A673 (cell line): ENCODE data around the gene KCNQ1. TPM values are rescaled to one million over a fixed set of nuclear protein-coding genes. Genes with fewer than 3 reads are reported as not detected.

Source experiments
- BruUV-seq: library from RNA; stranded (reverse); fragments of 400-500 nt; replicated peaks from 2 replicates; lab custom pipeline; 2021; lab: Mats Ljungman, UMichigan
- CTCF ChIA-PET: fragments of 300-600 bp; sonication (Branson Sonifier 250); formaldehyde crosslinking; loops from one replicate; lab custom pipeline; 2022; ENCODE audit warnings: antibody characterized with exemption; lab: Charles Lee
- POLR2A ChIA-PET: fragments of 300-600 bp; sonication (Branson Sonifier 250); formaldehyde crosslinking; loops from one replicate; lab custom pipeline; 2022; ENCODE audit warnings: antibody characterized with exemption; ENCODE audit not compliant: low non-redundant PET; lab: Charles Lee
- DNase-seq: peaks from one replicate; pipeline ENCODE4 v3.0.0-alpha.2; 2015; ENCODE audit warnings: low spot score
- H3K27ac ChIP-seq: fragments of 200-600 bp; sonication (generic); 2 replicates; pipeline ENCODE4 v1.5.1; 2016; ENCODE audit warnings: mixed run types, low read depth, mild to moderate bottlenecking, mixed read lengths, antibody characterized with exemption, low read length; ENCODE audit not compliant: poor library complexity, severe bottlenecking
- H3K27me3 ChIP-seq: fragments of 200-600 bp; sonication (generic); replicated peaks from 2 replicates; pipeline ENCODE4 v1.6.1; 2017; ENCODE audit warnings: mixed run types, low read depth, mild to moderate bottlenecking, mixed read lengths, antibody characterized with exemption, low read length; ENCODE audit not compliant: insufficient read depth, poor library complexity
- H3K36me3 ChIP-seq: fragments of 200-600 bp; sonication (generic); 2 replicates; pipeline ENCODE4 v1.6.1; 2016; ENCODE audit warnings: mixed run types, mild to moderate bottlenecking, mixed read lengths, antibody characterized with exemption, low read length; ENCODE audit not compliant: insufficient read depth, poor library complexity, severe bottlenecking
- H3K4me1 ChIP-seq: fragments of 200-600 bp; sonication (generic); 2 replicates; pipeline ENCODE4 v1.6.1; 2017; ENCODE audit warnings: mixed run types, mild to moderate bottlenecking, mixed read lengths, antibody characterized with exemption, low read length; ENCODE audit not compliant: insufficient read depth, poor library complexity, severe bottlenecking
- H3K4me3 ChIP-seq: fragments of 200-600 bp; sonication (generic); 2 replicates; pipeline ENCODE4 v1.5.1; 2016; ENCODE audit warnings: low read depth, mixed run types, mild to moderate bottlenecking, mixed read lengths, low read length; ENCODE audit not compliant: poor library complexity, severe bottlenecking
- H3K9me3 ChIP-seq: fragments of 200-600 bp; sonication (generic); 2 replicates; pipeline ENCODE4 v1.6.1; 2016; ENCODE audit warnings: mixed run types, low read depth, mild to moderate bottlenecking, mixed read lengths, antibody characterized with exemption, low read length; ENCODE audit not compliant: poor library complexity, severe bottlenecking
- CTCF ChIP-seq: fragments of 300-800, 200-600 bp; sonication (generic); conservative IDR thresholded peaks from 2 replicates; pipeline ENCODE4 v1.5.1; 2017; ENCODE audit warnings: low read depth, mild to moderate bottlenecking, antibody characterized with exemption, low read length, moderate library complexity, mixed read lengths
- EZH2 ChIP-seq: fragments of 200-600 bp; sonication (generic); IDR thresholded peaks from 2 replicates; pipeline ENCODE4 v1.6.1; 2017; ENCODE audit warnings: borderline replicate concordance, low read depth, mild to moderate bottlenecking, mixed read lengths, antibody characterized with exemption, low read length; ENCODE audit not compliant: poor library complexity, severe bottlenecking
- intact Hi-C: fragments of 100-400 bp; cut with micrococcal nuclease; formaldehyde crosslinking; loops from one replicate; pipeline ENCODE4 v1.10.0; 2022; ENCODE audit not compliant: unreplicated experiment
- total RNA-seq: library from RNA; stranded (reverse); gene quantifications from 2 replicates; pipeline ENCODE4 v1.2.3, GENCODE V29; 2021

The KCNQ1 gene
- total RNA-seq, 1 experiment from 2014 or later: not detected

- ChIA-PET POLR2A (no interaction called here), CTCF (no interaction called here)
- H3K9me3 ChIP-seq: no peaks in the 10 kb centered on the region
- H3K27me3 ChIP-seq: no peaks in the 10 kb centered on the region
- BruUV-seq: no TSS peak
- TF ChIP-seq EZH2: no peak
- no peak for TF ChIP-seq CTCF
- H3K4me1 ChIP-seq: no peaks in the 10 kb centered on the region
- no peak overlapping the region for H3K4me3 ChIP-seq
- H3K27ac ChIP-seq: no peak overlapping the region
- DNase-seq: no peak
- peaks cover 2% of the 10 kb centered on the region for H3K36me3 ChIP-seq
- intact Hi-C loops: no loop called here
Observed at GRCh38 chr11:2668876-2669275, 224.1 kb downstream of the KCNQ1 start.

GRCh38 chr11:2669634-2670469, 225.0 kb downstream of the KCNQ1 start:
- Histone ChIP-seq H3K9me3 (no peaks in the 10 kb centered on the region), H3K36me3 (peaks cover 2% of the 10 kb centered on the region), H3K27ac (no peak overlapping the region), H3K4me1 (no peaks in the 10 kb centered on the region), H3K27me3 (no peaks in the 10 kb centered on the region), H3K4me3 (no peak overlapping the region)
- ChIA-PET CTCF (no interaction called here), POLR2A (no interaction called here)
- no peak for TF ChIP-seq EZH2
- TF ChIP-seq CTCF: no peak
- intact Hi-C loops: no loop called here
- DNase-seq: no peak
- BruUV-seq: no TSS peak

GRCh38 chr11:2670541-2671100, 225.8 kb downstream of the KCNQ1 start:
- ChIA-PET POLR2A (no interaction called here), CTCF (no interaction called here)
- no peaks in the 10 kb centered on the region for H3K4me1 ChIP-seq
- H3K4me3 ChIP-seq: no peak overlapping the region
- TF ChIP-seq CTCF (no peak), EZH2 (no peak)
- peaks cover 2% of the 10 kb centered on the region for H3K36me3 ChIP-seq
- no peaks in the 10 kb centered on the region for H3K27me3 ChIP-seq
- no peak overlapping the region for H3K27ac ChIP-seq
- intact Hi-C loops: no loop called here
- DNase-seq: no peak
- no TSS peak for BruUV-seq
- no peaks in the 10 kb centered on the region for H3K9me3 ChIP-seq
